GM12892 (cell line): Measurements from ENCODE around the gene PRSS53.

Source experiments
- POLR2A ChIP-seq: IDR thresholded peaks from 2 replicates; pipeline ENCODE4 v1.6.1; 2011; ENCODE audit warnings: low read depth, low read length, control low read depth
- POLR2AphosphoS5 ChIP-seq: IDR thresholded peaks from 2 replicates; pipeline ENCODE4 v1.6.1; 2011; ENCODE audit warnings: low read depth, low read length, control low read depth
- TAF1 ChIP-seq: IDR thresholded peaks from 2 replicates; pipeline ENCODE4 v1.6.1; 2011; ENCODE audit warnings: low read depth, mild to moderate bottlenecking, control low read depth, low read length, borderline replicate concordance

- TF ChIP-seq TAF1, result no peak
- TF ChIP-seq POLR2A, result no peak
- TF ChIP-seq POLR2AphosphoS5, result no peak
These were observed 18.7 kb upstream of the PRSS53 start for GRCh38 chr16:31107465-31107867.
